HCT116 (cell line): ENCODE measurements around the gene DOCK2. TPM values are rescaled to one million over a fixed set of nuclear protein-coding genes. Genes with fewer than 3 reads are reported as not detected.

ENCODE experiments used
- ATAC-seq: fragments of 200-7000 bp; cut with Tn5 transposase; 2 replicates; pipeline ENCODE4 v1.9.1; 2020; ENCODE audit warnings: mild to moderate bottlenecking, moderate library complexity
- BruUV-seq: library from RNA; stranded (reverse); fragments of 400-500 nt; replicated peaks from 2 replicates; lab custom pipeline; 2021; lab: Mats Ljungman, UMichigan
- CTCF ChIA-PET: fragments of 300-600 bp; sonication (Branson Sonifier 250); formaldehyde crosslinking; loops from one replicate; lab custom pipeline; 2021; ENCODE audit warnings: antibody characterized with exemption; lab: Charles Lee
- POLR2A ChIA-PET: fragments of 300-600, 350-600 bp; sonication (Branson Sonifier 250); formaldehyde crosslinking; loops from one replicate; lab custom pipeline; 2021; ENCODE audit warnings: antibody characterized with exemption; lab: Charles Lee
- RAD21 ChIA-PET, 2 experiments: fragments of 300-600 bp; sonication (Branson Sonifier 250); formaldehyde crosslinking; loops; one replicate each; lab custom pipeline; 2023; ENCODE audit warnings: low total read pairs in 2 of 2; ENCODE audit not compliant: uncharacterized antibody in 2 of 2, unreplicated experiment in 2 of 2, low non-redundant PET in 1 of 2; lab: Charles Lee
- DNase-seq: peaks from one replicate; pipeline ENCODE4 v3.0.0-alpha.2; 2010; ENCODE audit warnings: low read depth, low spot score
- H2AFZ ChIP-seq: fragments of 200-600 bp; shearing (Covaris generic), sonication (generic); 2 replicates; pipeline ENCODE4 v1.6.1; 2017; ENCODE audit warnings: low read depth, mixed run types, mixed read lengths, antibody characterized with exemption, low read length; ENCODE audit not compliant: poor library complexity, severe bottlenecking
- H3K27ac ChIP-seq: 2 replicates; pipeline ENCODE4 v1.5.1; 2012; ENCODE audit warnings: low read depth, low read length
- H3K27me3 ChIP-seq: fragments of 200-600 bp; sonication (generic); 2 replicates; pipeline ENCODE4 v1.6.1; 2016; ENCODE audit warnings: mixed run types, low read length, mixed read lengths; ENCODE audit not compliant: insufficient read depth
- H3K36me3 ChIP-seq, 2 experiments: fragments of 200-500 bp in 1 of 2; fragments of 200-600 bp in 1 of 2; sonication (Bioruptor generic) in 1 of 2; sonication (generic) in 1 of 2; 2 replicates each; pipeline versions ENCODE4 v1.5.1 to v1.6.1; 2014 to 2016; ENCODE audit warnings: low read length in 2 of 2, inconsistent platforms in 1 of 2, mixed read lengths in 1 of 2, mixed run types in 1 of 2; ENCODE audit not compliant: insufficient read depth in 2 of 2, control insufficient read depth in 1 of 2
- H3K4me1 ChIP-seq, 2 experiments: fragments of 200-600 bp in 1 of 2; sonication (generic) in 1 of 2; 2 replicates each; pipeline versions ENCODE4 v1.5.1 to v1.6.1; 2012 to 2017; ENCODE audit warnings: low read length in 2 of 2, inconsistent platforms in 1 of 2, mild to moderate bottlenecking in 1 of 2, mixed read lengths in 1 of 2, mixed run types in 1 of 2, moderate library complexity in 1 of 2; ENCODE audit not compliant: insufficient read depth in 2 of 2, control insufficient read depth in 1 of 2
- H3K4me2 ChIP-seq: fragments of 200-600 bp; sonication (generic); 2 replicates; pipeline ENCODE4 v1.6.1; 2017; ENCODE audit warnings: mixed run types, low read length, mixed read lengths
- H3K4me3 ChIP-seq, 2 experiments: fragments of 200-600 bp in 1 of 2; sonication (generic) in 1 of 2; replicated peaks in 1 of 2; 2 replicates each; pipeline ENCODE4 v1.5.1; 2011 to 2016; ENCODE audit warnings: low read length in 2 of 2, control low read depth in 1 of 2, low read depth in 1 of 2, mild to moderate bottlenecking in 1 of 2, mixed read lengths in 1 of 2, mixed run types in 1 of 2
- H3K79me2 ChIP-seq: fragments of 200-600 bp; sonication (generic); 2 replicates; pipeline ENCODE4 v1.6.1; 2017; ENCODE audit warnings: mild to moderate bottlenecking, mixed run types, low read length, moderate library complexity, mixed read lengths; ENCODE audit not compliant: insufficient read depth
- H3K9ac ChIP-seq: fragments of 200-600 bp; sonication (generic); 2 replicates; pipeline ENCODE4 v1.6.1; 2016; ENCODE audit warnings: low read length, mixed read lengths
- H3K9me2 ChIP-seq: fragments of 200-600 bp; sonication (generic), shearing (Covaris generic); 2 replicates; pipeline ENCODE4 v1.6.1; 2017; ENCODE audit warnings: mixed run types, mild to moderate bottlenecking, moderate library complexity; ENCODE audit not compliant: insufficient read depth
- H3K9me3 ChIP-seq, 2 experiments: fragments of 200-500 bp in 1 of 2; fragments of 200-600 bp in 1 of 2; sonication (Bioruptor generic) in 1 of 2; sonication (generic) in 1 of 2; 2 replicates each; pipeline ENCODE4 v1.6.1; 2014 to 2017; ENCODE audit warnings: low read length in 2 of 2, mixed read lengths in 2 of 2, inconsistent platforms in 1 of 2, low read depth in 1 of 2, mild to moderate bottlenecking in 1 of 2, mixed run types in 1 of 2, moderate library complexity in 1 of 2; ENCODE audit not compliant: control insufficient read depth in 1 of 2, insufficient read depth in 1 of 2
- H4K20me1 ChIP-seq: fragments of 200-600 bp; sonication (generic), shearing (Covaris generic); 2 replicates; pipeline ENCODE4 v1.6.1; 2017; ENCODE audit warnings: mixed run types, mild to moderate bottlenecking, moderate library complexity; ENCODE audit not compliant: insufficient read depth
- CEBPB ChIP-seq: IDR thresholded peaks from 2 replicates; pipeline ENCODE4 v1.6.1; 2012; ENCODE audit warnings: low read depth
- ELF1 ChIP-seq: IDR thresholded peaks from 2 replicates; pipeline ENCODE4 v1.6.1; 2012; ENCODE audit warnings: low read depth, borderline replicate concordance
- EZH2 ChIP-seq: fragments of 200-600 bp; sonication (generic); IDR thresholded peaks from 2 replicates; pipeline ENCODE4 v1.6.1; 2017; ENCODE audit warnings: antibody characterized with exemption, mixed run types
- EZH2phosphoT487 ChIP-seq: fragments of 200-600 bp; IDR thresholded peaks from 2 replicates; pipeline ENCODE4 v1.6.1; 2018; ENCODE audit warnings: antibody characterized with exemption, borderline replicate concordance
- FOSL1 ChIP-seq: IDR thresholded peaks from 2 replicates; pipeline ENCODE4 v1.6.1; 2012; ENCODE audit warnings: low read depth
- POLR2AphosphoS5 ChIP-seq: IDR thresholded peaks from 2 replicates; pipeline ENCODE4 v1.6.1; 2011; ENCODE audit warnings: mild to moderate bottlenecking, low read depth, low read length, moderate library complexity
- RAD21 ChIP-seq: IDR thresholded peaks from 2 replicates; pipeline ENCODE4 v1.6.1; 2012; ENCODE audit warnings: low read depth, mild to moderate bottlenecking
- REST ChIP-seq: IDR thresholded peaks from 2 replicates; pipeline ENCODE4 v1.6.1; 2012; ENCODE audit warnings: low read depth
- SIN3A ChIP-seq: IDR thresholded peaks from 2 replicates; pipeline ENCODE4 v1.6.1; 2012; ENCODE audit warnings: low read depth
- SP1 ChIP-seq: IDR thresholded peaks from 2 replicates; pipeline ENCODE4 v1.6.1; 2012; ENCODE audit warnings: low read depth
- TCF7L2 ChIP-seq: IDR thresholded peaks from 2 replicates; pipeline ENCODE4 v1.7.0; 2011; ENCODE audit warnings: borderline replicate concordance, inconsistent platforms; ENCODE audit not compliant: insufficient read depth, insufficient read length; ENCODE audit errors: extremely low read depth
- ZBTB33 ChIP-seq: IDR thresholded peaks from 2 replicates; pipeline ENCODE4 v1.6.1; 2011; ENCODE audit warnings: mild to moderate bottlenecking, low read length, moderate library complexity; ENCODE audit not compliant: insufficient replicate concordance; ENCODE audit errors: extremely low read depth
- ZFX ChIP-seq: fragments of 450-650 bp; IDR thresholded peaks from 2 replicates; pipeline ENCODE4 v1.6.1; 2017
- ZNF274 ChIP-seq: fragments of 200-500 bp; sonication (Bioruptor generic); IDR thresholded peaks from 2 replicates; pipeline ENCODE4 v1.6.1; 2014; ENCODE audit warnings: mild to moderate bottlenecking, low read depth, low read length, inconsistent platforms
- intact Hi-C: fragments of 100-400 bp; cut with micrococcal nuclease; formaldehyde crosslinking; loops from 2 replicates; pipeline ENCODE4 v1.10.0; 2022
- total RNA-seq: library from RNA; stranded (reverse); gene quantifications from one replicate; pipeline ENCODE4 v1.2.1, GENCODE V29; 2021; ENCODE audit not compliant: unreplicated experiment

The DOCK2 gene
- total RNA-seq, 1 experiment from 2014 or later: 0.89 TPM

DNA sequence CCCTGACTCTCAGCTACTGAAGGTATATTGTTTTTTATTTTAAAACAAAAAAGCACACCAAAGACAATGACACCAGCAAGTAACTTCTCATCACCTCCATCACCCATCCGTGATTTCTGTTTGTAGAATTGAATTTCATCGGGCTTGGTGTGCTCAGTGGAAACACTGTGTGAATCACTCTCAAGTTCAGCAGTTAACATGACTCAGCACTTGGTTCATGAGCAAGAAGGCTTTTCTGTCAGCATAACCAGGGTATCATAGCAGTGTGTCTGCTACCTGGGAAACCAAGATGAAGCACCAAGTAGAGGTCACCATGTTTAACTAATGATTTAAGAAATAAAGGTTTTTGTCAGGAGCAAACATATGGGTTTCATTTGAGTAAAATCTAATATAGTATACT, 219.5 kb downstream of the DOCK2 start:
- peaks cover 16% of the 10 kb centered on the region for H3K27me3 ChIP-seq
- ChIA-PET POLR2A (no interaction called here), CTCF (no interaction called here), RAD21 (no interaction called here)
- DNase-seq (no peak), ATAC-seq (no peak)
- no peak overlapping the region for H3K27ac ChIP-seq
- H3K4me2 ChIP-seq: no peak overlapping the region
- H3K4me3 ChIP-seq: no peak overlapping the region
- no peak overlapping the region for H3K9ac ChIP-seq
- H2AFZ ChIP-seq: no peak overlapping the region
- BruUV-seq: no TSS peak
- intact Hi-C loops: no loop called here
- H4K20me1 ChIP-seq: no peaks in the 10 kb centered on the region
- H3K79me2 ChIP-seq: no peaks in the 10 kb centered on the region
- H3K9me2 ChIP-seq: no peaks in the 10 kb centered on the region
- no peak for TF ChIP-seq SP1
- TF ChIP-seq ZFX: no peak
- TF ChIP-seq RAD21: no peak
- no peak for TF ChIP-seq EZH2
- no peak for TF ChIP-seq ZBTB33
- TF ChIP-seq ZNF274: no peak
- TF ChIP-seq SIN3A: no peak
- no peak for TF ChIP-seq CEBPB
- no peak for TF ChIP-seq REST
- no peak for TF ChIP-seq FOSL1
- no peak for TF ChIP-seq POLR2AphosphoS5
- TF ChIP-seq EZH2phosphoT487: no peak
- no peak for TF ChIP-seq TCF7L2
- TF ChIP-seq ELF1: no peak
- TF ChIP-seq, all 23 proteins: peak for 0
- Histone ChIP-seq H3K4me1 (no peaks in the 10 kb centered on the region), H3K9me3 (peaks cover 0 to 2% of the 10 kb centered on the region in 2 experiments; a peak in 1 of 4 replicates), H3K36me3 (no peaks in the 10 kb centered on the region)
